BE2C (cell line): ENCODE measurements around the gene SLAMF7.
"Not testable (repeated sequence)": the region's sequence is repeated elsewhere in the genome, so short reads cannot be mapped to it uniquely, and the experiment has no call there.

Experiments used
- DNase-seq: peaks from one replicate; pipeline ENCODE4 v3.0.0-alpha.2; 2020
- H3K27me3 ChIP-seq: fragments of 250-450 bp; sonication (Bioruptor Pico); 2 replicates; pipeline ENCODE4 v1.5.1; 2020; ENCODE audit warnings: mild to moderate bottlenecking
- H3K36me3 ChIP-seq: fragments of 250-450 bp; sonication (Bioruptor Pico); 2 replicates; pipeline ENCODE4 v1.5.1; 2020; ENCODE audit warnings: mild to moderate bottlenecking
- H3K4me1 ChIP-seq: fragments of 250-450 bp; sonication (Bioruptor Pico); 2 replicates; pipeline ENCODE4 v1.5.1; 2020
- H3K4me3 ChIP-seq: 2 replicates; pipeline ENCODE4 v1.5.1; 2011; ENCODE audit warnings: low read depth, low read length
- H3K9me3 ChIP-seq: fragments of 250-450 bp; sonication (Bioruptor Pico); 2 replicates; pipeline ENCODE4 v1.5.1; 2020
- TF ChIP-seq, protein P1 (sequence below): IDR thresholded peaks from 2 replicates; pipeline ENCODE4 v1.5.1; 2012; ENCODE audit warnings: mild to moderate bottlenecking, low read depth, low read length

The SLAMF7 gene

GRCh38 chr1:160710517-160711252 lies 28.4 kb upstream of the SLAMF7 start:
- no peak overlapping the region for H3K4me3 ChIP-seq
- no peaks in the 10 kb centered on the region for H3K9me3 ChIP-seq
- no peaks in the 10 kb centered on the region for H3K4me1 ChIP-seq
- peaks cover 9% of the 10 kb centered on the region for H3K27me3 ChIP-seq
- DNase-seq: no peak
- TF ChIP-seq, protein P1, sequence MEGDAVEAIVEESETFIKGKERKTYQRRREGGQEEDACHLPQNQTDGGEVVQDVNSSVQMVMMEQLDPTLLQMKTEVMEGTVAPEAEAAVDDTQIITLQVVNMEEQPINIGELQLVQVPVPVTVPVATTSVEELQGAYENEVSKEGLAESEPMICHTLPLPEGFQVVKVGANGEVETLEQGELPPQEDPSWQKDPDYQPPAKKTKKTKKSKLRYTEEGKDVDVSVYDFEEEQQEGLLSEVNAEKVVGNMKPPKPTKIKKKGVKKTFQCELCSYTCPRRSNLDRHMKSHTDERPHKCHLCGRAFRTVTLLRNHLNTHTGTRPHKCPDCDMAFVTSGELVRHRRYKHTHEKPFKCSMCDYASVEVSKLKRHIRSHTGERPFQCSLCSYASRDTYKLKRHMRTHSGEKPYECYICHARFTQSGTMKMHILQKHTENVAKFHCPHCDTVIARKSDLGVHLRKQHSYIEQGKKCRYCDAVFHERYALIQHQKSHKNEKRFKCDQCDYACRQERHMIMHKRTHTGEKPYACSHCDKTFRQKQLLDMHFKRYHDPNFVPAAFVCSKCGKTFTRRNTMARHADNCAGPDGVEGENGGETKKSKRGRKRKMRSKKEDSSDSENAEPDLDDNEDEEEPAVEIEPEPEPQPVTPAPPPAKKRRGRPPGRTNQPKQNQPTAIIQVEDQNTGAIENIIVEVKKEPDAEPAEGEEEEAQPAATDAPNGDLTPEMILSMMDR: no peak
- no peaks in the 10 kb centered on the region for H3K36me3 ChIP-seq

DNA sequence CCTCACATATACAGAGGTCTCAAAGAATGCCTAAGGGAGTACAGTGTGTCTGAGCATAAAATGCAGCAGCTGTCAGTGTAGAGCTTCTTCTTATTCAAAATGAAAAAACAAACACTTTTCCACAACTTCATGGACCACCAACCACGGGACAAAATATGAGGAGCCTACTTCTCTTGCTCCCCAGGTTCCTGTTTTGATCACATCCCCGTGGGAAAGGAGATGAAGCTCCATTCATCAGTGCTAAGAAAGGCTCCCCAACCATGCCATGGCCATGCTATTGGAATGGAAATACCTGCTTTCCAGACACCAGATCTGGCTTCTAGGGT lies 27.8 kb upstream of the SLAMF7 start:
- H3K4me3 ChIP-seq: no peak overlapping the region
- H3K27me3 ChIP-seq: peaks cover 9% of the 10 kb centered on the region
- H3K4me1 ChIP-seq: no peaks in the 10 kb centered on the region
- TF ChIP-seq, protein P1: no peak
- no peaks in the 10 kb centered on the region for H3K9me3 ChIP-seq
- no peaks in the 10 kb centered on the region for H3K36me3 ChIP-seq
- DNase-seq: no peak

- Histone ChIP-seq H3K36me3 (no peaks in the 10 kb centered on the region), H3K27me3 (peaks cover 12% of the 10 kb centered on the region), H3K4me3 (no peak within 1 kb of the TSS), H3K4me1 (no peaks in the 10 kb centered on the region), H3K9me3 (no peaks in the 10 kb centered on the region)
- TF ChIP-seq, protein P1: no peak
- no peak for DNase-seq
Measured at GRCh38 chr1:160711602-160712311, 27.3 kb upstream of the SLAMF7 start, which contains the start of gene CD48. Gene CD48 (minus strand): TSS chr1:160711822. CDS start chr1:160711763, 59 bp downstream.

DNA sequence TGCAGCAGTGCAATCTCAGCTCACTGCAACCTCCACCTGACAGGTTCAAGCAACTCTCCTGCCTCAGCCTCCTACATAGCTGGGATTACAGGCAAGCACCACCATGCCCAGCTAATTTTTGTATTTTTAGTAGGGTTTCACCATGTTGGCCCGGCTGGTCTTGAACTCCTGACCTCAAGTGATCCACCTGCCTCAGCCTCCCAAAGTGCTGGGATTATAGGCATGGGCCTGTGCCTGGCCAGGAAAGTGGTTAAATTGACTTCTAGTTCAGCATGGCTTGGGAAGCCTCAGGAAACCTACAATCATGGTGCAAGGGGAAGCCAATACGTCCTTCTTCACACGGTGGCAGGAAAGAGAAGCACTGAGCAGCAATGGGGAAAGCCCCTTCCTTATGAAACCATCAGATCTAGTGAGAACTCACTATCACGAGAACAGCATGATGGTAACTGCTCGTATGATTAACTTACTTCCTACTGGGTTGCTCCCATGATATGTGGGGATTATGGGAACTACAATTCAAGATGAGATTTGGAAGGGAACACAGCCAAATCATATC lies 26.4 kb upstream of the SLAMF7 start:
- not testable (repeated sequence) for H3K36me3 ChIP-seq, H3K9me3 ChIP-seq, H3K4me3 ChIP-seq, DNase-seq, H3K4me1 ChIP-seq, H3K27me3 ChIP-seq

DNA sequence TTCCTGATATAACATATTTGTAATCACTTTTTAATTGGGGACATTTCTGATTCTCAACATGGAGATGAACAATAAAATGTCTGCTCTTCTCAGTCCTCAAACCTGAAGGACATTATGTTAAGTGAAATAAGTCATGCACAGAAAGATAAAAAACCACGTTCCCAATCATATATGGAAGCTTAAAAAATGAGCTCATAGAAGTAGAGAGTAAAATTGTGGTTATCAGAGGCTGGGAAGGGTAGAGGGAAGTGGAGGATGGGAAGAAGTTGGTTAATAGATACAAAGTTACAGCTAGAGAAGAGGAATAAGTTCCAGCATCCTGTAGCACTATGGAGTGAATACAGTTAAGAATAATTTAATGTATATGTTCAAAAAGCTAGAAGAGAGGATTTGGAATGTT lies 25.9 kb upstream of the SLAMF7 start:
- TF ChIP-seq, protein P1: no peak
- DNase-seq: no peak
- no peaks in the 10 kb centered on the region for H3K36me3 ChIP-seq
- no peaks in the 10 kb centered on the region for H3K9me3 ChIP-seq
- no peak overlapping the region for H3K4me3 ChIP-seq
- H3K4me1 ChIP-seq: no peaks in the 10 kb centered on the region
- peaks cover 10% of the 10 kb centered on the region for H3K27me3 ChIP-seq

DNA sequence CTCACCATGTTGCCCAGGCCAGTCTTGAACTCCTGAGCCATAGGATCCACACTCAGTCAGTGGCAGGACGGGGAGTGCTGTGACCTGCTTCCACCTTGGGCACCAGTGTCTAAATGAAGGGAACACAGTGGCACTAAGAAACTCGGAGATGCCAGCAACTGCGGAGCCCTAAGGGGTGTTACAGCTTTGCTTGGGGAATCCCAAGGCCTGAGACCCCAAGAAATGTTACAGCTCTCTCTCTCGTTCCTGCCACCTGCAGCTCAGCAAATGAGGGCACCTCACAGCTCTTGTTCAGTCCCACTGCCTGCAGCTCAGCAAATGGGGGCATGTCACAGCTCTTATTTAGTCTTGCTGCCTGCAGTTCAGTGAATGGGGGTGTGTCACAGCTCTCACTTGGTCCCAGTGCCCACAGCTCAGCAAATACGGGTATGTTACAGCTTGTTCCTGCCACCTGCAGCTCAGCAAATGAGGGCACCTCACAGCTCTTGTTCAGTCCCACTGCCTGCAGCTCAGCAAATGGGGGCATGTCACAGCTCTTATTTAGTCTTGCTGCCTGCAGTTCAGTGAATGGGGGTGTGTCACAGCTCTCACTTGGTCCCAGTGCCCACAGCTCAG lies 24.9 kb upstream of the SLAMF7 start:
- H3K27me3 ChIP-seq: peaks cover 17% of the 10 kb centered on the region
- H3K36me3 ChIP-seq, H3K4me1 ChIP-seq, H3K4me3 ChIP-seq, DNase-seq, H3K9me3 ChIP-seq: not testable (repeated sequence)

DNA sequence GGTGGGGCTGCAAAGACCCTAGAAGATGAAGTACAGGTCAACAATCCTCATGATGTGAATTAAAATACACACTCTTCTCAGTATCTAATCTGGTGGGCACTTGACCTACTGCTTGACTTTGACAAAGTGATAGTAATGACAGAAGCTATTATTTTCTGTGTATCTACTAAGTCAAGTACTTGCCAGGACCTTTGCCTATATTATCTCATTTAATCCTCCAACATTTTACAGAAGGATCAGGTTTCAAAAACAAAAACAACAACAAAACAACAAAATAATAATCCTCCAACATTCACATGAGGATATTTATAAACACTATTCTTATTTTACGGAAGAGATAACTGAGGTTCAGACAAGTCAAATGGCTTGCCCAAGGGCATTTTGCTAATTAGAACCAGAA lies 23.0 kb upstream of the SLAMF7 start:
- TF ChIP-seq, protein P1: no peak
- Histone ChIP-seq H3K9me3 (no peaks in the 10 kb centered on the region), H3K27me3 (peaks cover 12% of the 10 kb centered on the region; the same call in 1 of the 2 replicates)

More for the DNA sequence above, 23.0 kb upstream of the SLAMF7 start:
- Histone ChIP-seq H3K4me1 (no peaks in the 10 kb centered on the region), H3K36me3 (no peaks in the 10 kb centered on the region), H3K4me3 (no peak overlapping the region)
- no peak for DNase-seq
